Subcutaneous adipose tissue (tissue), 4 donors: ENCODE measurements around the gene CTDSP2. TPM values are rescaled to one million over a fixed set of nuclear protein-coding genes. Genes with fewer than 3 reads are reported as not detected.

Experiments
- CTCF ChIP-seq: fragments of 450-650 bp; IDR thresholded peaks from one replicate; pipeline ENCODE4 v1.5.1; 2016; ENCODE audit warnings: low read depth, mild to moderate bottlenecking, control low read depth, antibody characterized with exemption, moderate library complexity
- total RNA-seq, 4 donors: library from RNA; depleted of rRNA; stranded (reverse); fragments of >200 nt; gene quantifications; one replicate each; pipeline ENCODE4 v1.1.0, GENCODE V29; 2016

The CTDSP2 gene
- total RNA-seq, 4 donors from 2014 or later, result 126 to 167 (median 139) TPM

GRCh38 chr12:57885207-57885606 lies 38.7 kb upstream of the CTDSP2 start:
- TF ChIP-seq CTCF, result no peak

- no peak for TF ChIP-seq CTCF
Measured at GRCh38 chr12:57883700-57884099, 37.2 kb upstream of the CTDSP2 start.

- no peak for TF ChIP-seq CTCF
Measured at GRCh38 chr12:57883057-57883456, 36.5 kb upstream of the CTDSP2 start.

- no peak for TF ChIP-seq CTCF
Measured at GRCh38 chr12:57882575-57882974, 36.0 kb upstream of the CTDSP2 start.

GRCh38 chr12:57881475-57881874 lies 34.9 kb upstream of the CTDSP2 start:
- TF ChIP-seq CTCF, result no peak

- TF ChIP-seq CTCF, result no peak
Measured at GRCh38 chr12:57877876-57878275, 31.3 kb upstream of the CTDSP2 start.

GRCh38 chr12:57875753-57876547 lies 29.4 kb upstream of the CTDSP2 start:
- no peak for TF ChIP-seq CTCF
